ENCODE results near the gene C3orf52.

C3orf52 gene

GRCh38 chr3:112137781-112138180, 51.6 kb downstream of the C3orf52 start:
- DNase-seq, result no peak

DNA sequence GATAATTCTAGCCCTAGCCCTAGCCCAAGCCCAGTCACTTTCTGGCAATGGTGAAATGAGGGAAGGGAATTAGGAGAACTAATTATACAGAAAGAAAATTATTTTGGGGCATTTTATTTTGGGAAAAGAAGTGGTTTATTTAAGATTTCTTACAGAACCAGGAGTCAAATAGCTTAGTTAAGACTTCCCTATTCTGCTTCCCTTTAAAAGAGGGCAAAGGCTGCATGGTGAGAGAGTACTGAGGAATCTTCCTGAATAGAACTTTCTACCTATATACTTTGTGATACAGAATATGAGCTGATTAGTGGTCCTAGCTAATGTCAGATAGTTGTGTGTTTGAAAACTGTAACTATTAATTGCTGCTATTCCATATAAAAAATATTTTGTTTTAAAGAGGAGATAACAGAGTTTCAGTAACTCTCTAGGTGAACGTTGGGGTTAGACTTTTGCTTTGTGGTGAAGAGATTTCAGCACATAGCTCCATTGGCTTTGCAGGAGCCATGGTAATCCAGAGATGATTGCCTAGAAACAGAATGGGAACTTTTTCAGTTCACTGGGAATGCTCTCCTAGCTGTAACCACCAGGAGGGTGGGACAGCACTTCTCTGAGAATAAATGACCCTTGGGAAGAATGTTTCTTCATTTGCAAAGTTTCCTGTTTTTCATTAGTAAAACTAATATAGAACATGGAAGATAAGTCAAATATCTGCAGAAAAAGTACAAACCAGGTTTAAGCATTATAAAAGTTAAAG, 52.2 kb downstream of the C3orf52 start:
- DNase-seq, result no peak

- DNase-seq, result no peak
Observed at GRCh38 chr3:112140584-112140983, 54.4 kb downstream of the C3orf52 start.

DNA sequence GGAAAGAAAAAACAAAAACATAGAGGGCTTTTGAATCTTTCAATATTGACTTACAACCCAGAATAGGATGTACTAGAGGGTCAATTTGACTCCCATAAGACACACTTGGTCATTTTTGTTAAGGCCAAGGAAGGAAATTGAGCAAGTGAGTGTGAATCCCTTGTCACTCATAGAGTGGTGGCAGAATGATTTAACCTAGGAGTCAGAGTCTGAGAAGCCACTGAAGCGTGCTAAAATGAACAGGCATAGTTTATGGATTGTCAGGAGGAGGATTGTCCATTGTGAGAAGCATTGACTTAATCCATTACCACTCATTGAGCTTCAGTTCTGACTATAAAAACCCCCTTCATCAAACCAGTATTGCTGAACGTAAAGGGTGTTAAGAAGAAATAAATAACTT, 55.1 kb downstream of the C3orf52 start:
- DNase-seq, result no peak

DNA sequence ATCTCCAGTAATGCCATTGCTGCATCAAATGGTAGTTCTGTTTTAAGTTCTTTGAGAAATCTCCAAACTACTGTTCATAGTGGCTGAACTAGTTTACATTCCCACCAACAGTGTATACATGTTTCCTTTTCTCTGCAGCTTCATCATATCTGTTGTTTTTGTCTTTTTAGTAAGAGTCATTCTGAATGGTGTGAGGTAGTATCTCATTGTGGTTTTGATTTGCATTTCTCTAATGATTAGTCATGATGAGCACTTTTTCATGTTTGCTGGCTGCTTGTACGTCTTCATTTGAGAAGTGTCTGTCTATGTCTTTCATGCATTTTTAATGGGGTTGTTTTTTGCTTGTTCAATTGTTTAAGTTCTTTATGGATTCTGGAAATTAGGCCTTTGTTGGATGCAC, 57.1 kb downstream of the C3orf52 start:
- no peak for DNase-seq

DNA sequence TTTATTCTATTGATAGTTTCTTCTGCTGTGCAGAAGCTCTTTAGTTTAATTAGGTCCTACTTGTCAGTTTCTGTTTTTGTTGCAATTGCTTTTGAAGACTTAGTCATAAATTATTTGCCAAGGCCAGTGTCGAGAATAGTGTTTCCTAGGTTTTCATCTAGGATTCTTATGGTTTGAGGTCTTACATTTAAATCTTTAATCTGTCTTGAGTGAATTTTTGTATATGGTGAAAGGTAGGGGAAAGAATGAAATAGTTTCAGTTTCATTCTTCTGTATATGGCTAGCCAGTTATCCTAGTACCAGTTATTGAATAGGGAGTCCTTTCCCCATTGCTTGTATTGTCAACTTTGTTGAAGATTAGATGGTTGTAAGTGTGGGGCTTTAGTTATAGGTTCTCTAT, 57.5 kb downstream of the C3orf52 start:
- no peak for DNase-seq

DNA sequence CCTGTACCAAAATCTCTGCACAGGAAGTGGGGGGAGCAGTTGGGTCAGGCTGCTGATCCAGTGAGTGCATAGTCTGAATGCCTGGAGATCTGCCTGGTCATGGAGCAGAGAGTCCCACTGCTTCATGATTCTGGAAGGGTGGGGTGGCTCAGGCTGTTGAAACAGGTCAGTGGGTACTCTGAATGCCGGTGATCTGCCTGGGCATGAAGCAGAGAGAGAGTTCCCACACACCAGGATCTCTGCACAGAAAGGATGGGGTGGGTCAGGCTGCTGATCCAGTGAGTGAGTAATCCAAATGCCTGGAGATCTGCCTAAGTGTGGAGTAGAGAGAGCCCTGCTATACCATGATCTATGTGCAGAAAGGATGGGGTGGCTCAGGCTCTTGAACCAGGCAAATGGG, 62.9 kb downstream of the C3orf52 start:
- DNase-seq, result no peak

DNA sequence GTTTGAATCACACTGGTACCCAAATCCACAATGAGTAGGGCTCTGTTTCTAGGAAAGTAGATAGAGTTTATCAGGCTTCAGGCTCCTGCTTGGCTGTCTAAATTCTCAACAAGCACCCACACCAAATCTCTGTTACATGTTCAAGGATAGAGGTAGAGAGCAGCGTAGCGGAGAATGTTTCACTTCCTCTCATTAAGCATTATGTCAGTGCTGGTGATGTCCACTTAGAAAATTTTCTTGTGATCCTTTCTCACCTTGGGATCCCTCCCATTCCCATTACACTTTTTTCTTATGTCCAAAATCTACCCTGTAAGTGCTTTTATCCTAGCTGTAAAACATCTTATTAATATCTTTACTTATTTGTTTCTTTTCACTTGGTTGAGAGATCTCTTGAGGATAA, 81.6 kb downstream of the C3orf52 start:
- DNase-seq, result no peak
